Mesenchymal stem cell (in vitro differentiated cells and primary cell): ENCODE measurements around the gene WDR91.

Experiments
- DNase-seq: peaks from one replicate; pipeline ENCODE4 v3.0.0-alpha.2; 2013
- H2AFZ ChIP-seq: one replicate; pipeline ENCODE4 v1.6.1; 2013; ENCODE audit warnings: low read depth, mild to moderate bottlenecking, control low read depth, inconsistent platforms, low read length, moderate library complexity
- H2AK5ac ChIP-seq: 2 replicates; pipeline ENCODE4 v1.6.1; 2013; ENCODE audit warnings: low read length, moderate library complexity, mild to moderate bottlenecking, inconsistent platforms; ENCODE audit not compliant: severe bottlenecking
- H2BK120ac ChIP-seq: one replicate; pipeline ENCODE4 v1.6.1; 2013; ENCODE audit warnings: low read depth, mild to moderate bottlenecking, inconsistent platforms, low read length, moderate library complexity
- H2BK12ac ChIP-seq, 2 experiments: one replicate each; pipeline ENCODE4 v1.6.1; 2013; ENCODE audit warnings: inconsistent platforms in 2 of 2, low read length in 2 of 2, mild to moderate bottlenecking in 2 of 2, moderate library complexity in 2 of 2, control low read depth in 1 of 2
- H2BK15ac ChIP-seq: one replicate; pipeline ENCODE4 v1.6.1; 2013; ENCODE audit warnings: mild to moderate bottlenecking, low read depth, inconsistent platforms; ENCODE audit not compliant: poor library complexity, severe bottlenecking
- H2BK5ac ChIP-seq: 2 replicates; pipeline ENCODE4 v1.6.1; 2013; ENCODE audit warnings: low read depth, mild to moderate bottlenecking, low read length, control low read depth, inconsistent platforms; ENCODE audit not compliant: poor library complexity, severe bottlenecking
- H3K14ac ChIP-seq, 2 experiments: one replicate each; pipeline ENCODE4 v1.6.1; 2013; ENCODE audit warnings: inconsistent platforms in 2 of 2, low read length in 2 of 2, control low read depth in 1 of 2, mild to moderate bottlenecking in 1 of 2, moderate library complexity in 1 of 2
- H3K18ac ChIP-seq, 2 experiments: one replicate each; pipeline ENCODE4 v1.6.1; 2013; ENCODE audit warnings: inconsistent platforms in 2 of 2, low read length in 2 of 2, control low read depth in 1 of 2, low read depth in 1 of 2, mild to moderate bottlenecking in 1 of 2
- H3K23ac ChIP-seq, 2 experiments: one replicate each; pipeline ENCODE4 v1.6.1; 2013; ENCODE audit warnings: inconsistent platforms in 2 of 2, low read length in 2 of 2, mild to moderate bottlenecking in 2 of 2, moderate library complexity in 2 of 2, control low read depth in 1 of 2
- H3K27ac ChIP-seq: 2 replicates; pipeline ENCODE4 v1.5.1; 2013; ENCODE audit warnings: mild to moderate bottlenecking, moderate library complexity, low read length, control low read depth, inconsistent platforms; ENCODE audit not compliant: poor library complexity, severe bottlenecking
- H3K27me3 ChIP-seq, 2 experiments: 2 replicates each; pipeline versions ENCODE4 v1.6.1 to v1.7.0; 2013; ENCODE audit warnings: low read length in 2 of 2, mild to moderate bottlenecking in 2 of 2, moderate library complexity in 2 of 2, control low read depth in 1 of 2, inconsistent platforms in 1 of 2; ENCODE audit not compliant: control insufficient read depth in 1 of 2, insufficient read depth in 1 of 2
- H3K36me3 ChIP-seq, 2 experiments: 2 replicates each; pipeline versions ENCODE4 v1.6.1 to v1.7.0; 2013; ENCODE audit warnings: low read length in 2 of 2, control low read depth in 1 of 2, inconsistent platforms in 1 of 2, low read depth in 1 of 2, mild to moderate bottlenecking in 1 of 2; ENCODE audit not compliant: insufficient read depth in 2 of 2, control insufficient read depth in 1 of 2
- H3K4ac ChIP-seq, 2 experiments: one replicate each; pipeline ENCODE4 v1.6.1; 2013; ENCODE audit warnings: inconsistent platforms in 2 of 2, low read length in 2 of 2, mild to moderate bottlenecking in 2 of 2, moderate library complexity in 2 of 2, control low read depth in 1 of 2, low read depth in 1 of 2
- H3K4me1 ChIP-seq: 2 replicates; pipeline ENCODE4 v1.6.1; 2013; ENCODE audit warnings: low read depth, low read length, control low read depth; ENCODE audit not compliant: control insufficient read depth, insufficient read depth
- H3K4me2 ChIP-seq: 2 replicates; pipeline ENCODE4 v1.6.1; 2013; ENCODE audit warnings: low read length, mild to moderate bottlenecking, inconsistent platforms; ENCODE audit not compliant: poor library complexity, severe bottlenecking
- H3K4me3 ChIP-seq, 2 experiments: 2 replicates each; pipeline versions ENCODE4 v1.5.1 to v1.7.0; 2013; ENCODE audit warnings: low read length in 2 of 2, mild to moderate bottlenecking in 2 of 2, control low read depth in 1 of 2, low read depth in 1 of 2; ENCODE audit not compliant: insufficient read depth in 1 of 2
- H3K79me1 ChIP-seq: replicated peaks from 2 replicates; pipeline ENCODE4 v1.6.1; 2013; ENCODE audit warnings: mild to moderate bottlenecking, control low read depth, low read length, inconsistent platforms; ENCODE audit not compliant: poor library complexity, severe bottlenecking
- H3K9ac ChIP-seq: 2 replicates; pipeline ENCODE4 v1.7.0; 2013; ENCODE audit warnings: mild to moderate bottlenecking, low read length, moderate library complexity
- H3K9me3 ChIP-seq: 2 replicates; pipeline ENCODE4 v1.7.0; 2013; ENCODE audit warnings: mild to moderate bottlenecking, low read length; ENCODE audit not compliant: control insufficient read depth
- H4K8ac ChIP-seq: one replicate; pipeline ENCODE4 v1.6.1; 2013; ENCODE audit warnings: inconsistent platforms, mild to moderate bottlenecking, low read length, moderate library complexity
- H4K91ac ChIP-seq: one replicate; pipeline ENCODE4 v1.6.1; 2013; ENCODE audit warnings: mild to moderate bottlenecking, low read length, inconsistent platforms
- WGBS: methylation state at CpG from one replicate; pipeline ENCODE4 v1.1.7; 2013; ENCODE audit warnings: mixed read lengths; 5-methylcytosine and 5-hydroxymethylcytosine counted together

WDR91 gene

DNA sequence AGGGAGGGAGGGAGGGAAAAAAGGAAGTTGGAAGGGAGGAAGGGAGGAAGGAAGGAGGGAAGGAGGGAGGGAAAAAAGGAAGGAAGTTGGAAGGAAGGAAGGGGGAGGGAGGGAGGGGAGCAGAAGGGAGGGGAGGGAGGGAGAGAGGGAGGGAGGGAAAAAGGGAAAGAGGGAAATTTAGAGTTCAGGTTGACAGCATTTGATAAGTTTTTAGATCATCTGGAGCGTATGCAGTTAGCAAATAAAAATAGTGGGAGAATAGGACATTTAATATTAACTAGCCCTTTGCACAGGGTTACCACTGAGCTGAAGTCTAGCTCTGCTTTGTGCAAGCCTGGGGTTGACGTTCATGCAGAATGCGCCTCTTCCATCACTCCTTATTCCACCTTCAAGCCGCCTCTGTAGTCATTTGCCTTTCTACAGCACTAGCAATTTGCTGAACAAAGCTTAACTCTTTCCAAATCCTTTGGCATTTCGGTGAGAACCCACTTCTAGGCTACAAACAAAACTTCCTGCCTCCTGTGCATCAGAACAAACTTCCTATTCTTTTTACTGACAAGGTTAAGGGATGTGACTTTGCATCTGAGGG is 30.9 kb upstream of the WDR91 start:
- H4K8ac ChIP-seq: no peak overlapping the region
- H3K9ac ChIP-seq: no peak overlapping the region
- H3K9me3 ChIP-seq: no peaks in the 10 kb centered on the region
- no peak overlapping the region for H3K18ac ChIP-seq
- H3K36me3 ChIP-seq: peaks cover 0 to 2% of the 10 kb centered on the region in 2 experiments
- H2AFZ ChIP-seq: no peak overlapping the region
- peaks cover 4% of the 10 kb centered on the region for H3K4me1 ChIP-seq
- no peaks in the 10 kb centered on the region for H3K79me1 ChIP-seq
- 98% methylated on average over 4 of the region's 5 CpGs for WGBS
- no peak overlapping the region for H4K91ac ChIP-seq
- H2AK5ac ChIP-seq: no peak overlapping the region
- H3K4ac ChIP-seq: no peak overlapping the region
- H3K27me3 ChIP-seq: peaks cover 0 to 28% of the 10 kb centered on the region in 2 experiments
- H3K14ac ChIP-seq: no peak overlapping the region
- H2BK120ac ChIP-seq: no peak overlapping the region
- no peak overlapping the region for H2BK15ac ChIP-seq
- no peak overlapping the region for H3K4me2 ChIP-seq
- no peak overlapping the region for H3K4me3 ChIP-seq
- H2BK12ac ChIP-seq: no peak overlapping the region
- H3K23ac ChIP-seq: no peak overlapping the region
- no peak for DNase-seq
- no peak overlapping the region for H3K27ac ChIP-seq
- H2BK5ac ChIP-seq: no peak overlapping the region

DNA sequence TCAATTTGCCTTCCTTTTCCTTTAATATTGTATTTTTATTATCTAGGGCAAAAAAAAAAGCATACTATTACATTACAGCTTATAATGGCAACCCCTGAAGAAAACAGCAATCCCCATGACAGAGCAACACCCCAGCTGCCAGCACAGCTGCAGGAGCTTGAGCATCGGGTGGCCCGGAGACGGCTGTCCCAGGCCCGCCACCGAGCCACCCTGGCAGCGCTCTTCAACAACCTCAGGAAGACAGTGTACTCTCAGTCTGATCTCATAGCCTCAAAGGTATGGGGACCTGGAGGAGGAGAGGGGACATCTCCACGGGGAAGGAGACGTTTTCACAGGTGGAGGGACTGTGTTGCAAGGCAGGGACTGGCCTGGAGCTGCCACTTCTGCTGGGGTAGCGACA is 29.1 kb upstream of the WDR91 start:
- Histone ChIP-seq H3K23ac (no peak overlapping the region), H4K91ac (no peak overlapping the region), H2AK5ac (no peak overlapping the region), H3K9ac (no peak overlapping the region), H2AFZ (no peak overlapping the region), H3K4ac (no peak overlapping the region), H2BK12ac (no peak overlapping the region), H3K9me3 (no peaks in the 10 kb centered on the region), H3K4me1 (peaks cover 6% of the 10 kb centered on the region), H3K27ac (no peak overlapping the region), H3K36me3 (no peaks in the 10 kb centered on the region), H3K27me3 (peaks cover 0 to 25% of the 10 kb centered on the region in 2 experiments), H3K4me2 (no peak overlapping the region), H4K8ac (no peak overlapping the region), H3K79me1 (no peaks in the 10 kb centered on the region), H2BK120ac (no peak overlapping the region), H2BK15ac (no peak overlapping the region), H3K18ac (no peak overlapping the region), H3K4me3 (no peak overlapping the region), H3K14ac (no peak overlapping the region), H2BK5ac (no peak overlapping the region)
- DNase-seq: no peak
- 86% methylated on average over 9 of the region's 9 CpGs for WGBS

DNA sequence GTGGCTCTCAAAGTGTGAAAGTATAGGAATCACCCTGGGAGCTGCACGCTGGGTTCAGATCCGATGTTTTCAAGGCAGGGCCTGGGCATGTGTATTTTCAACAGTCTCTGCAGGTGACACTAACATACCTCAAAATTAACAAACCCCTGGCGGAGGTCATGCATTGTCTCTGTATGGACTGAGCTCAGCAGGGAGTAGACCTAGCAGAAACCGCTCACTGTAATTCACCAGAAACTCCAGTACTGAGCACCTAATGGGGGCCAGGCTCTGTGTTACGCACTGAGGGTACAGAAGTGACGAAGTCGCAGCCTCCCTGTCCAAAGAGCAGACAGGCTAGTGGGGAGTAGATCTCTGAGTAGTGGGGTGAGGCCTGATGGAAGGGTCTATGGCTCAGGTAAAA is 27.9 kb upstream of the WDR91 start:
- no peak overlapping the region for H3K18ac ChIP-seq
- H3K4me3 ChIP-seq: no peak overlapping the region
- no peak overlapping the region for H3K4me2 ChIP-seq
- no peak overlapping the region for H4K8ac ChIP-seq
- WGBS: 91% methylated on average over 7 of the region's 7 CpGs
- no peaks in the 10 kb centered on the region for H3K36me3 ChIP-seq
- H3K4ac ChIP-seq: no peak overlapping the region
- no peak overlapping the region for H4K91ac ChIP-seq
- H3K27ac ChIP-seq: no peak overlapping the region
- no peak overlapping the region for H2BK12ac ChIP-seq
- peaks cover 6% of the 10 kb centered on the region for H3K4me1 ChIP-seq
- H3K14ac ChIP-seq: no peak overlapping the region
- no peak overlapping the region for H2BK120ac ChIP-seq
- peaks cover 0 to 24% of the 10 kb centered on the region in 2 experiments for H3K27me3 ChIP-seq
- H2AFZ ChIP-seq: no peak overlapping the region
- no peaks in the 10 kb centered on the region for H3K9me3 ChIP-seq
- peak overlapping the region; percentile 3 for H2AK5ac ChIP-seq
- H2BK5ac ChIP-seq: no peak overlapping the region
- H2BK15ac ChIP-seq: no peak overlapping the region
- no peak overlapping the region for H3K23ac ChIP-seq
- DNase-seq: no peak
- H3K79me1 ChIP-seq: no peaks in the 10 kb centered on the region
- no peak overlapping the region for H3K9ac ChIP-seq

- 87% methylated on average over 11 of the region's 11 CpGs for WGBS
- H3K9ac ChIP-seq: no peak overlapping the region
- peaks cover 0 to 24% of the 10 kb centered on the region in 2 experiments for H3K27me3 ChIP-seq
- no peak overlapping the region for H3K4ac ChIP-seq
- no peak overlapping the region for H3K14ac ChIP-seq
- H3K4me3 ChIP-seq: no peak overlapping the region
- H4K8ac ChIP-seq: no peak overlapping the region
- no peak overlapping the region for H4K91ac ChIP-seq
- no peak overlapping the region for H2BK120ac ChIP-seq
- no peaks in the 10 kb centered on the region for H3K36me3 ChIP-seq
- H2BK5ac ChIP-seq: no peak overlapping the region
- no peak overlapping the region for H2BK12ac ChIP-seq
- H2AFZ ChIP-seq: no peak overlapping the region
- H3K18ac ChIP-seq: no peak overlapping the region
- no peak overlapping the region for H3K4me2 ChIP-seq
- no peak overlapping the region for H3K27ac ChIP-seq
- DNase-seq: no peak
- peak overlapping the region; percentile 29 for H2AK5ac ChIP-seq
- no peak overlapping the region for H2BK15ac ChIP-seq
- H3K23ac ChIP-seq: no peak overlapping the region
- H3K79me1 ChIP-seq: no peaks in the 10 kb centered on the region
- peaks cover 6% of the 10 kb centered on the region for H3K4me1 ChIP-seq
- no peaks in the 10 kb centered on the region for H3K9me3 ChIP-seq
Observed at GRCh38 chr7:135238112-135238744, 26.9 kb upstream of the WDR91 start.
